ENCODE results near the gene TTLL7. TPM values are rescaled to one million over a fixed set of nuclear protein-coding genes. Genes with fewer than 3 reads are reported as not detected.

Gene TTLL7
- polyA plus RNA-seq, 2 of the 4 experiments (the other 2 are of a cell fraction) = 1.6 to 5.7 TPM

DNA sequence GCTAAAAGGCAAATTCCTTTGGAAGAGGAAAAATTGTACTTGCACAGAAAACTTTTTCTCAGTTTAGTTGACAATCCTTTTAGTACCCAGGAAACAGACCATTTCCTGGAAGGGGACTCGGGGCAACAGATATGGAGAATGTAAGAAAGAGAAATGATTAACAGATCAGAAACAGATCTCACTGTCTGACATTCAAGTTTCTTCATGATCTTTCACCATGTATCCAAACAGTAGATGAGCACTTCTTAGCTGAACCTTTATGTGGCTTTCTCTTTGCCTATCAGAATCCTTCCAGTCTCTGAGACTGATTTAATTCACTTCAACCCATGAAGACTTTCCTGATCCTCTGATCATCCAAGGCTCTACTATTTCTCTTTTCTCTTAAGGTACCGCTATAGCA lies 2.7 kb downstream of the TTLL7 start:
- ATAC-seq (no peak), DNase-seq (ENCODE audit: low read depth in 1 of 2, low spot score in 1 of 2) (no peak), FAIRE-seq (no peak)
- 74% methylated on average over 2 of the region's 2 CpGs for WGBS (ENCODE audit: missing lambda C conversion rate)
- ChIA-PET POLR2A (no interaction called here), CTCF (no interaction called here)
- Histone ChIP-seq H3K27ac (no peak overlapping the region), H3K4me3 (no peak overlapping the region), H3K4me2 (no peak overlapping the region), H3K9me3 (no peaks in the 10 kb centered on the region), H3K4me1 (0 out of 3 replicates have a peak, but pooled peaks cover 9% of the 10 kb centered on the region)
- TF ChIP-seq NFE2L2 (conservative IDR thresholded peaks at IDR 0.05; ENCODE audit: low read length) (no peak), ZC3H11A (IDR thresholded peaks at IDR 0.05) (no peak), EHMT2 (IDR thresholded peaks at IDR 0.05; ENCODE audit: low read depth) (no peak), PHF8 (IDR thresholded peaks at IDR 0.05; ENCODE audit: borderline replicate concordance, low read depth) (no peak), TP53 (CRISPR knock-in tag; IDR thresholded peaks at IDR 0.05) (no peak)
- TF ChIP-seq, protein P1, sequence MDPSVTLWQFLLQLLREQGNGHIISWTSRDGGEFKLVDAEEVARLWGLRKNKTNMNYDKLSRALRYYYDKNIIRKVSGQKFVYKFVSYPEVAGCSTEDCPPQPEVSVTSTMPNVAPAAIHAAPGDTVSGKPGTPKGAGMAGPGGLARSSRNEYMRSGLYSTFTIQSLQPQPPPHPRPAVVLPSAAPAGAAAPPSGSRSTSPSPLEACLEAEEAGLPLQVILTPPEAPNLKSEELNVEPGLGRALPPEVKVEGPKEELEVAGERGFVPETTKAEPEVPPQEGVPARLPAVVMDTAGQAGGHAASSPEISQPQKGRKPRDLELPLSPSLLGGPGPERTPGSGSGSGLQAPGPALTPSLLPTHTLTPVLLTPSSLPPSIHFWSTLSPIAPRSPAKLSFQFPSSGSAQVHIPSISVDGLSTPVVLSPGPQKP (IDR thresholded peaks at IDR 0.05; ENCODE audit: low read depth, low read length) = no peak
- TF ChIP-seq, protein P2, sequence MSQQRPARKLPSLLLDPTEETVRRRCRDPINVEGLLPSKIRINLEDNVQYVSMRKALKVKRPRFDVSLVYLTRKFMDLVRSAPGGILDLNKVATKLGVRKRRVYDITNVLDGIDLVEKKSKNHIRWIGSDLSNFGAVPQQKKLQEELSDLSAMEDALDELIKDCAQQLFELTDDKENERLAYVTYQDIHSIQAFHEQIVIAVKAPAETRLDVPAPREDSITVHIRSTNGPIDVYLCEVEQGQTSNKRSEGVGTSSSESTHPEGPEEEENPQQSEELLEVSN (IDR thresholded peaks at IDR 0.05; ENCODE audit: borderline replicate concordance, low read depth) = no peak

DNA sequence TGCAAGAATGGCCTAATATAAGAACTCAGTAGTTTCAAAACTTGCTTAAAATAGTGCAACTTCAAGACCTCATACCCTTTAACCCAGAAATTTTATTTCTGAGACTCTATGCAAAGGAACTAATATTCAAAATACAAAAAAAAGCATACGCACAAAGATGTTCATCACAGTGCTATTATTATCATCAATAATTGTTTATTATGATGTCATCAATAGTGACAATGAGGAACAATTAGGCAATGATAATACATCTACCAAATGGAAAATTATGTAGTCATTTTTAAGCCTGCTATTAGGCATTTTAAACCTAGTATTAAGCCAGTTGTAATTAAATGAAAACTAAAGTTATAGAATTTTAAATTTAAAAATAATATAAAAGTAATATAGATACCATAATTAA lies 3.3 kb downstream of the TTLL7 start:
- 0 out of 3 replicates have a peak, but pooled peaks cover 9% of the 10 kb centered on the region for H3K4me1 ChIP-seq
- CTCF ChIA-PET = no interaction called here
- 88% methylated on average over 1 of the region's 1 CpG for WGBS (ENCODE audit: missing lambda C conversion rate)
- no peak for ATAC-seq
- no peaks in the 10 kb centered on the region for H3K9me3 ChIP-seq
- no peak overlapping the region for H3K27ac ChIP-seq
- TF ChIP-seq ZC3H11A (IDR thresholded peaks at IDR 0.05) = no peak
- TF ChIP-seq TP53 (CRISPR knock-in tag; IDR thresholded peaks at IDR 0.05) = no peak
- TF ChIP-seq, protein P3, sequence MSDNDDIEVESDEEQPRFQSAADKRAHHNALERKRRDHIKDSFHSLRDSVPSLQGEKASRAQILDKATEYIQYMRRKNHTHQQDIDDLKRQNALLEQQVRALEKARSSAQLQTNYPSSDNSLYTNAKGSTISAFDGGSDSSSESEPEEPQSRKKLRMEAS (IDR thresholded peaks at IDR 0.05) = no peak
- no peak for TF ChIP-seq FOXS1 (CRISPR knock-in tag; IDR thresholded peaks at IDR 0.05)
- no peak for TF ChIP-seq ZNF302 (CRISPR knock-in tag; IDR thresholded peaks at IDR 0.05)
- no peak for TF ChIP-seq MAZ (IDR thresholded peaks at IDR 0.05; ENCODE audit: borderline replicate concordance, low read depth, low read length)
- no peak for FAIRE-seq
- H3K4me3 ChIP-seq = no peak overlapping the region
- POLR2A ChIA-PET = no interaction called here
- H3K4me2 ChIP-seq = no peak overlapping the region
- DNase-seq (ENCODE audit: low read depth in 1 of 2, low spot score in 1 of 2) = no peak

DNA sequence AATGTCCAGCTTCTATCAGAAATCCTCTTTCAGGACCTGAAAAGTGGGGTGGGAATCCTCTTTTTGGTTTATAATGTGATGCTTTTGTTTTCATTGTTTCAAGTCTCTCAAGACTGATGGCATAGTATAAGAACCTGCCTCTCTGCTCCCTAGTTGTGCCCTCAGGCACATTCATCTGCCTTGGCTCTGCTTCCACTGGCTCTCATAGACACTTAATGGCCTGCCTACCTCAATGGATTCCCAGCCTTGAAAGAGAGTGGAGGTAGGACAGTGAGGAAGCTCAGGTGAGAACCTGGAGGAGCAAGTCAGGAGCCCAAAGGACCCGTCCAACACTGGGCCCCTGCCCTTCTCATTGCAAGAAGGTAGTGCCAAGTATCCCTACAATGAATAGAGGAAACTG lies 4.8 kb downstream of the TTLL7 start:
- no peak for ATAC-seq
- no peak for FAIRE-seq
- Histone ChIP-seq H3K9me3 (no peaks in the 10 kb centered on the region), H3K4me1 (0 out of 3 replicates have a peak, but pooled peaks cover 5% of the 10 kb centered on the region), H3K4me2 (no peak overlapping the region), H3K4me3 (no peak overlapping the region), H3K27ac (no peak overlapping the region)
- ChIA-PET CTCF (interaction anchor here (1.4 kb wide), 1 partner anchor 129 kb away, joined by 3 read pairs; no protein-coding TSS in a partner anchor), POLR2A (no interaction called here)
- no peak for DNase-seq (ENCODE audit: low read depth in 1 of 2, low spot score in 1 of 2)
- WGBS (ENCODE audit: missing lambda C conversion rate) = 14% methylated on average over 1 of the region's 1 CpG
- TF ChIP-seq HDAC2 (IDR thresholded peaks at IDR 0.05) (no peak), HOXB5 (CRISPR knock-in tag; IDR thresholded peaks at IDR 0.05) (no peak), HOXA7 (CRISPR knock-in tag; IDR thresholded peaks at IDR 0.05) (no peak), SMC3 (IDR thresholded peaks at IDR 0.05) (no peak), CEBPB (IDR thresholded peaks at IDR 0.05) (no peak), ZSCAN20 (CRISPR knock-in tag; IDR thresholded peaks at IDR 0.05) (no peak), RAD21 (conservative IDR thresholded peaks at IDR 0.05 in 1 of 2, IDR thresholded peaks at IDR 0.05 in 1 of 2) (no peak), RCOR1 (IDR thresholded peaks at IDR 0.05; ENCODE audit: low read depth, low read length) (no peak), KDM1A (IDR thresholded peaks at IDR 0.05; ENCODE audit: low read depth) (no peak), GATA3 (IDR thresholded peaks at IDR 0.05; ENCODE audit: borderline replicate concordance) (no peak)
- TF ChIP-seq, protein P4, sequence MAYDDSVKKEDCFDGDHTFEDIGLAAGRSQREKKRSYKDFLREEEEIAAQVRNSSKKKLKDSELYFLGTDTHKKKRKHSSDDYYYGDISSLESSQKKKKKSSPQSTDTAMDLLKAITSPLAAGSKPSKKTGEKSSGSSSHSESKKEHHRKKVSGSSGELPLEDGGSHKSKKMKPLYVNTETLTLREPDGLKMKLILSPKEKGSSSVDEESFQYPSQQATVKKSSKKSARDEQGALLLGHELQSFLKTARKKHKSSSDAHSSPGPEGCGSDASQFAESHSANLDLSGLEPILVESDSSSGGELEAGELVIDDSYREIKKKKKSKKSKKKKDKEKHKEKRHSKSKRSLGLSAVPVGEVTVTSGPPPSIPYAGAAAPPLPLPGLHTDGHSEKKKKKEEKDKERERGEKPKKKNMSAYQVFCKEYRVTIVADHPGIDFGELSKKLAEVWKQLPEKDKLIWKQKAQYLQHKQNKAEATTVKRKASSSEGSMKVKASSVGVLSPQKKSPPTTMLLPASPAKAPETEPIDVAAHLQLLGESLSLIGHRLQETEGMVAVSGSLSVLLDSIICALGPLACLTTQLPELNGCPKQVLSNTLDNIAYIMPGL (CRISPR knock-in tag; IDR thresholded peaks at IDR 0.05; ENCODE audit: borderline replicate concordance) = no peak
- TF ChIP-seq, protein P5, sequence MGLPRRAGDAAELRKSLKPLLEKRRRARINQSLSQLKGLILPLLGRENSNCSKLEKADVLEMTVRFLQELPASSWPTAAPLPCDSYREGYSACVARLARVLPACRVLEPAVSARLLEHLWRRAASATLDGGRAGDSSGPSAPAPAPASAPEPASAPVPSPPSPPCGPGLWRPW (IDR thresholded peaks at IDR 0.05) = no peak
- TF ChIP-seq, protein P6, sequence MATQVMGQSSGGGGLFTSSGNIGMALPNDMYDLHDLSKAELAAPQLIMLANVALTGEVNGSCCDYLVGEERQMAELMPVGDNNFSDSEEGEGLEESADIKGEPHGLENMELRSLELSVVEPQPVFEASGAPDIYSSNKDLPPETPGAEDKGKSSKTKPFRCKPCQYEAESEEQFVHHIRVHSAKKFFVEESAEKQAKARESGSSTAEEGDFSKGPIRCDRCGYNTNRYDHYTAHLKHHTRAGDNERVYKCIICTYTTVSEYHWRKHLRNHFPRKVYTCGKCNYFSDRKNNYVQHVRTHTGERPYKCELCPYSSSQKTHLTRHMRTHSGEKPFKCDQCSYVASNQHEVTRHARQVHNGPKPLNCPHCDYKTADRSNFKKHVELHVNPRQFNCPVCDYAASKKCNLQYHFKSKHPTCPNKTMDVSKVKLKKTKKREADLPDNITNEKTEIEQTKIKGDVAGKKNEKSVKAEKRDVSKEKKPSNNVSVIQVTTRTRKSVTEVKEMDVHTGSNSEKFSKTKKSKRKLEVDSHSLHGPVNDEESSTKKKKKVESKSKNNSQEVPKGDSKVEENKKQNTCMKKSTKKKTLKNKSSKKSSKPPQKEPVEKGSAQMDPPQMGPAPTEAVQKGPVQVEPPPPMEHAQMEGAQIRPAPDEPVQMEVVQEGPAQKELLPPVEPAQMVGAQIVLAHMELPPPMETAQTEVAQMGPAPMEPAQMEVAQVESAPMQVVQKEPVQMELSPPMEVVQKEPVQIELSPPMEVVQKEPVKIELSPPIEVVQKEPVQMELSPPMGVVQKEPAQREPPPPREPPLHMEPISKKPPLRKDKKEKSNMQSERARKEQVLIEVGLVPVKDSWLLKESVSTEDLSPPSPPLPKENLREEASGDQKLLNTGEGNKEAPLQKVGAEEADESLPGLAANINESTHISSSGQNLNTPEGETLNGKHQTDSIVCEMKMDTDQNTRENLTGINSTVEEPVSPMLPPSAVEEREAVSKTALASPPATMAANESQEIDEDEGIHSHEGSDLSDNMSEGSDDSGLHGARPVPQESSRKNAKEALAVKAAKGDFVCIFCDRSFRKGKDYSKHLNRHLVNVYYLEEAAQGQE (IDR thresholded peaks at IDR 0.05) = no peak
- TF ChIP-seq, protein P7, sequence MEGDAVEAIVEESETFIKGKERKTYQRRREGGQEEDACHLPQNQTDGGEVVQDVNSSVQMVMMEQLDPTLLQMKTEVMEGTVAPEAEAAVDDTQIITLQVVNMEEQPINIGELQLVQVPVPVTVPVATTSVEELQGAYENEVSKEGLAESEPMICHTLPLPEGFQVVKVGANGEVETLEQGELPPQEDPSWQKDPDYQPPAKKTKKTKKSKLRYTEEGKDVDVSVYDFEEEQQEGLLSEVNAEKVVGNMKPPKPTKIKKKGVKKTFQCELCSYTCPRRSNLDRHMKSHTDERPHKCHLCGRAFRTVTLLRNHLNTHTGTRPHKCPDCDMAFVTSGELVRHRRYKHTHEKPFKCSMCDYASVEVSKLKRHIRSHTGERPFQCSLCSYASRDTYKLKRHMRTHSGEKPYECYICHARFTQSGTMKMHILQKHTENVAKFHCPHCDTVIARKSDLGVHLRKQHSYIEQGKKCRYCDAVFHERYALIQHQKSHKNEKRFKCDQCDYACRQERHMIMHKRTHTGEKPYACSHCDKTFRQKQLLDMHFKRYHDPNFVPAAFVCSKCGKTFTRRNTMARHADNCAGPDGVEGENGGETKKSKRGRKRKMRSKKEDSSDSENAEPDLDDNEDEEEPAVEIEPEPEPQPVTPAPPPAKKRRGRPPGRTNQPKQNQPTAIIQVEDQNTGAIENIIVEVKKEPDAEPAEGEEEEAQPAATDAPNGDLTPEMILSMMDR (IDR thresholded peaks at IDR 0.05) = no peak
